Gastroesophageal sphincter (tissue), 4 donors: ENCODE data around the gene BRD7. TPM values are rescaled to one million over a fixed set of nuclear protein-coding genes. Genes with fewer than 3 reads are reported as not detected.

Source experiments
- ATAC-seq: fragments of 150-250 bp; one replicate; pipeline ENCODE4 v1.9.1; 2016; ENCODE audit warnings: mild to moderate bottlenecking, moderate library complexity
- H3K27ac ChIP-seq, 4 donors: fragments of 200-600 bp; sonication (generic) in 3 of 4; 1 replicate in 3 of 4; 2 replicates in 1 of 4; pipeline ENCODE4 v1.5.1; 2016 to 2019
- H3K27me3 ChIP-seq: fragments of 200-600 bp; sonication (generic); one replicate; pipeline ENCODE4 v1.5.1; 2019
- H3K36me3 ChIP-seq, 2 donors: fragments of 200-600 bp; sonication (generic); one replicate each; pipeline ENCODE4 v1.5.1; 2019; ENCODE audit warnings: control low read depth in 1 of 2
- H3K4me1 ChIP-seq, 3 donors: fragments of 200-600 bp; sonication (generic); 1 replicate in 2 of 3; 2 replicates in 1 of 3; pipeline ENCODE4 v1.5.1; 2016 to 2019; ENCODE audit warnings: control low read depth in 2 of 3
- H3K4me3 ChIP-seq, 2 donors: fragments of 200-600 bp; sonication (generic); one replicate each; pipeline ENCODE4 v1.5.1; 2019; ENCODE audit warnings: mild to moderate bottlenecking in 1 of 2, moderate library complexity in 1 of 2
- H3K9me3 ChIP-seq, 3 donors: fragments of 200-600 bp; sonication (generic); one replicate each; pipeline ENCODE4 v1.5.1; 2017 to 2019; ENCODE audit warnings: control low read depth in 2 of 3
- EP300 ChIP-seq: sonication (generic); formaldehyde crosslinking; IDR thresholded peaks from one replicate; pipeline ENCODE4 v1.6.1; 2017; ENCODE audit warnings: antibody characterized with exemption, mild to moderate bottlenecking
- POLR2A ChIP-seq, 2 donors: fragments of 450-650 bp; IDR thresholded peaks; one replicate each; pipeline ENCODE4 v1.6.1; 2017; ENCODE audit warnings: antibody characterized with exemption in 2 of 2, mild to moderate bottlenecking in 2 of 2, moderate library complexity in 1 of 2
- POLR2AphosphoS5 ChIP-seq: sonication (generic); formaldehyde crosslinking; IDR thresholded peaks from one replicate; pipeline ENCODE4 v1.6.1; 2017; ENCODE audit warnings: antibody characterized with exemption
- WGBS, 2 donors: methylation state at CpG; one replicate each; pipeline ENCODE4 v1.1.5; 2018; ENCODE audit warnings: low coverage in 1 of 2; 5-methylcytosine and 5-hydroxymethylcytosine counted together
- total RNA-seq, 4 donors: library from RNA; depleted of rRNA; stranded (reverse); fragments of >200 nt; gene quantifications; one replicate each; pipeline ENCODE4 v1.1.0, GENCODE V29; 2016
- TF ChIP-seq, protein P1 (sequence below), 4 experiments: fragments of 200-600 bp in 2 of 4; fragments of 450-650 bp in 2 of 4; sonication (generic) in 1 of 4; IDR thresholded peaks; one replicate each; pipeline ENCODE4 v1.5.1; 2017 to 2019; ENCODE audit warnings: antibody characterized with exemption in 4 of 4, mild to moderate bottlenecking in 2 of 4, moderate library complexity in 2 of 4

The BRD7 gene
- total RNA-seq, 4 donors from 2014 or later, result 59.1 to 84.0 (median 70.5) TPM

DNA sequence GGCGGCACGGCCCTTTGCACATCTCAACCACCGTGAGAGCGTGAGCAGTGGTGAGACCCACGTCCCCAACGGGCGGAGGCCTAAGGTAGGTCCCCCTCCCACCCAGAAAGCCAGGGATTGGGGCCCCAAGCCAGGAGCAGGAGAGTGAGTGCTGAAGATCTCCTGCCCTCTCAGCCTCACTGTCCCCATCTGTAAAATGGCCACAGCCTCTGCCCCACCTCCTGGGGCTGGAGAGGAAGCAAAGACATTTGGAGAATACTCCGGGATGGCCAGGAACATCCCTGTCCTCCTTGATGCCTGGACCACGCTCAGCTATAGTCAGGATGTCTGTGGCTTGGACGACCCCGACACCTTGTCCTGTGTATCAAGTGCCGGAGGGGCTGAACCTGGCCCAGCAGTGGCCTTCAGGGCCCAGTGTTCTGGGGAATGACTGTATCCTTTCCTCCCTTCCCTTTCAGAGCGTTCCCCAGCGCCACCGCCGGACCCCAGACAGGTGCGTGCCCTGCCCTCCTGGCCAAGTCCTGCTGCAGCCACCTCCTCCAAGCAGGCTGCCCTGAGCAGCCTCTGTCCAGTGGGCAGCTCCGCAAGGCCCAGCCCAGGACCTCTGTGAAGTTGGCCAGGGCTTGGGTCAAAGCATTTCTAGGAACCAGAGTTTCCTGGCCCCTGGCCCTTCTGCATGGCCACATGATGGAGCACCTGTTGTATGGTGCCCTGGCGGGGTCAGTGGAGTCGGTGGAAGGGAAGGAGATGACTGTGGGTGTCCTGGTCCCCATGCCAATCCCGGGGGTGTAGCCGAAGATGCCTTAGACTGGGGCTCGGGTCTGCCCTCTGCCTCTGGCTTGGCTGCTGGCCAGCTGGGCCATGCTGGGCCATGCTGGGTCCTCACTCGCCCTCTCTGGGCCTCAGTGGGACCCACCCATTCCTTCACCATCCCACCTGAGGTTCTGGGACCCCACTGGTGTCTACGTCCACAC is 64.0 kb downstream of the BRD7 start:
- ATAC-seq, result no peak
- no peak for TF ChIP-seq POLR2A (IDR thresholded peaks at IDR 0.05)
- TF ChIP-seq POLR2AphosphoS5, result no peak
- Histone ChIP-seq H3K27me3 (no peaks in the 10 kb centered on the region), H3K4me1 (peaks cover 0 to 28% (median 9%) of the 10 kb centered on the region in 3 donors), H3K27ac (no peak overlapping the region), H3K4me3 (no peak overlapping the region), H3K9me3 (no peaks in the 10 kb centered on the region), H3K36me3 (peaks cover 0 to 16% of the 10 kb centered on the region in 2 donors)
- 48% methylated on average over 2 of the region's 25 CpGs; no CpG with 5 or more reads in 1 of the 2 donors for WGBS, 2 donors

DNA sequence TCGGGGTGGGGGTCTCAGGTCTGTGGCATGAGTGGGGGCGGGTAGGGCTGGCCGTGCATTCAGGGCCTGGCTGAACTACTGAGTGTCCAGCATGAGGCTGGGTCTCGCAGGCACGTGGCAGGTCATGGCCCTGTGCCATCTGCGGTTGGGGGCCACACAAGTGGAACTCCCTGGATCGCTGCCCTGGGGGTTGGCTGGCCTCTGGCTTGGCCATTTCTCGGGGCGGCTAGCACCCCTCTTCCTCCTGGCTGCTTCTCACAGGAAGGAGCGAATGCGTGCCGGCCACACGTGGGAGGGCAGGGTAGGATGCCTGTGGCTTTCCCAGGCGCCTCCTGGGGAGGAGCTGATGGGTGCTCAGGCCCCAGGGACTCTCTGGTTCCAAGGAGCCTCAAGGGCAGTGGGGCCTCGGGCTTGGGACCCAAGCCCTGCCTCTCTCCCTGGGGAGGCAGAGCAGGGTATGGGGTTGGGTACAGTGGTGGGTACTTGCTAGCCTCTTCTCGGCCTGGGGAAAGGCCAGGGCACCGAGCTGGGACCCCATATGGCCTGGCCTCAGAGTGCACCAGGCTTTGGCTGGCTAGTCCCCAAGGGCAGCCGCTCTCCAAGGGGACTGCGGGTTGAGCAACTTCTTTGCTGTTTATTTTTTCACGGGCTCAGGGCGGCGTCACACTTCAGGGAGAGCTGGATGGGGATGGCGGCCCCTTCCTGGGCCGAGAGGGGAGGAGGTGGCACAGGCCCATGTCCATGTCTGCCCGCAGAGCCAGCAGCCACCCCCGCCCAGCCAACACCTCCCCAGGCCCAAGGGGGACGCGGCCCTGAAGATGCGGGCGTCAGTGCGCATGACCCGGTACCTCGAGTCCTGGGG is 65.0 kb downstream of the BRD7 start:
- Histone ChIP-seq H3K36me3 (peaks cover 0 to 20% of the 10 kb centered on the region in 2 donors), H3K4me1 (peaks cover 0 to 19% (median 4%) of the 10 kb centered on the region in 3 donors), H3K27me3 (no peaks in the 10 kb centered on the region), H3K27ac (no peak overlapping the region), H3K9me3 (no peaks in the 10 kb centered on the region), H3K4me3 (no peak overlapping the region)
- WGBS, 2 donors, result no CpG with 5 or more reads among the region's 33 CpGs
- TF ChIP-seq POLR2AphosphoS5, result no peak
- TF ChIP-seq EP300, result no peak
- TF ChIP-seq, protein P1, sequence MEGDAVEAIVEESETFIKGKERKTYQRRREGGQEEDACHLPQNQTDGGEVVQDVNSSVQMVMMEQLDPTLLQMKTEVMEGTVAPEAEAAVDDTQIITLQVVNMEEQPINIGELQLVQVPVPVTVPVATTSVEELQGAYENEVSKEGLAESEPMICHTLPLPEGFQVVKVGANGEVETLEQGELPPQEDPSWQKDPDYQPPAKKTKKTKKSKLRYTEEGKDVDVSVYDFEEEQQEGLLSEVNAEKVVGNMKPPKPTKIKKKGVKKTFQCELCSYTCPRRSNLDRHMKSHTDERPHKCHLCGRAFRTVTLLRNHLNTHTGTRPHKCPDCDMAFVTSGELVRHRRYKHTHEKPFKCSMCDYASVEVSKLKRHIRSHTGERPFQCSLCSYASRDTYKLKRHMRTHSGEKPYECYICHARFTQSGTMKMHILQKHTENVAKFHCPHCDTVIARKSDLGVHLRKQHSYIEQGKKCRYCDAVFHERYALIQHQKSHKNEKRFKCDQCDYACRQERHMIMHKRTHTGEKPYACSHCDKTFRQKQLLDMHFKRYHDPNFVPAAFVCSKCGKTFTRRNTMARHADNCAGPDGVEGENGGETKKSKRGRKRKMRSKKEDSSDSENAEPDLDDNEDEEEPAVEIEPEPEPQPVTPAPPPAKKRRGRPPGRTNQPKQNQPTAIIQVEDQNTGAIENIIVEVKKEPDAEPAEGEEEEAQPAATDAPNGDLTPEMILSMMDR (IDR thresholded peaks at IDR 0.05), result no peak
- TF ChIP-seq POLR2A (IDR thresholded peaks at IDR 0.05), result no peak
- no peak for ATAC-seq

- TF ChIP-seq POLR2AphosphoS5 (no peak), POLR2A (IDR thresholded peaks at IDR 0.05) (no peak), EP300 (no peak)
- TF ChIP-seq, protein P1 (IDR thresholded peaks at IDR 0.05), result no peak
- ATAC-seq, result no peak
- peaks cover 0 to 20% of the 10 kb centered on the region in 2 donors for H3K36me3 ChIP-seq
- peaks cover 0 to 17% (median 4%) of the 10 kb centered on the region in 3 donors for H3K4me1 ChIP-seq
- WGBS, 2 donors, result 90 to 100% methylated on average over 1 to 2 of the region's 11 CpGs
- no peak overlapping the region for H3K27ac ChIP-seq
- H3K9me3 ChIP-seq, result no peaks in the 10 kb centered on the region
- no peaks in the 10 kb centered on the region for H3K27me3 ChIP-seq
- no peak overlapping the region for H3K4me3 ChIP-seq
Measured at GRCh38 chr16:50303041-50303604, 65.7 kb downstream of the BRD7 start.

DNA sequence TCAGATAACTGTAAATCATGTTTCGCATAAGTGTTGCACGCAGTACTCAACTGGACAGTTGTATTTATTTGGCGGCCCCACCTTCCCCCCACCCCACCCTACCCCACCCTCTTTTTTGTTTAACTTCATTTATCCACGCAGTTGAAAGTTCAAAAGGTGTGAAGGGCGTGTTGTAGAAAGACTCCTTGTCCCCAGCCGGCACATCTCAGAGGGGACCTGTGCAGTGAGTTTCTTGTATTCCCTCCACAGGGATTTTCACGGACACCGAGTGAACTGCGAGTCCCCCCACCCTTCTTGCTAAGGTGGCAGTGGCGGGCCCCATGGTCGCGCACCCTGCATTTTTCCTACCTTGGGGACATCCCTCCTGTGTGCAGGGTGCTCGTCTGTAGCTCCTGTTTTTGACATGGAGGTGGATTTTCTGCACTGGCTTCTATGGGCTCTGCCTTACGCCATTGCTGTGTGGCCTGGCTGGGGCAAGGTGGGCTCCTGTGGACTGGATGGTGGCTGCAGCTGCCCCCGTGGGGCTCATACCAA is 66.2 kb downstream of the BRD7 start:
- no peak for ATAC-seq
- no peak overlapping the region for H3K27ac ChIP-seq
- H3K4me3 ChIP-seq, result no peak overlapping the region
- H3K36me3 ChIP-seq, result peaks cover 0 to 20% of the 10 kb centered on the region in 2 donors
- no peaks in the 10 kb centered on the region for H3K9me3 ChIP-seq
- WGBS, 2 donors, result 90 to 95% methylated on average over 2 to 9 of the region's 15 CpGs
- H3K27me3 ChIP-seq, result no peaks in the 10 kb centered on the region
- no peak for TF ChIP-seq POLR2AphosphoS5
- H3K4me1 ChIP-seq, result peaks cover 0 to 17% (median 4%) of the 10 kb centered on the region in 3 donors

DNA sequence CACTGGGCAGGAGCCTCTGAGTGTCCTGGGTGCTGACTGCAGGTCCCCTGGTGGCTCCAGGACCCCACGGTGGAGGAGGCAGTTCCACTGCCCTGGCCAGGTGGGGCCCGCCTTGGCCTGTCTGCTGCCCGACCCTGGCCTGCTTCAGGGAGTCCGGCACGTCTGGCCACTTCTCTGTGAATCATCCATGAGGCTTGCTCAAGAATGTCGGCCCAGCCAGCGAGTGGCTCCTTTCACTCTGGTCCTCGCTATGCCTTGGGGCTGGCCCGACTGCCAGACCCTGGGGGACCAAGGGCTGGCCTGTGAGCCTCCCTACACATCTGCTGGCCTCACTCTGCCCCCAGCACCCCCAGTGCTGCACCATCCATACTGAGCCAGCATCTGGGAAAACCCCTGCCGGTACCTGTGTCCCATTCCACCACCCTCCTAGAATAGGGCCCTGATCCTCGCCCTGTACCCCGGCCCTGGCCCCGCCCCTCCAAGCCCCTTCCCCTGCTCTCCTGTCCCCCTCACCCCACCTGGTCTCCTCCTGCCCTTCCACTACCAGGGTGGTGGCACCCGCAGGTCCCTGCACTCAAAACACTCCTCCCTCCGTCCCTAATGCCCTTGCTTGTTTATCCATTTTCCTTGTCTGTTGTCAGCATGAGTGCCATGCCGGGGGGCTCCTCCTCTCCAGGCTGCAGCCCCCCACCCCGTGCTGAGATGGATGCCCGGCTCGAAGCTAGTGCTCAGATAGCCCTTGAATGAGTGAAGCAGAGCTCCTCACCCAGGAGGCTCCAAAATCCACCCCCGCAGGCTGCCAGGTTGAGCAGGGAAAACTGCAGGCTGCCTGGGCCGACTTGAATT is 66.9 kb downstream of the BRD7 start:
- H3K36me3 ChIP-seq, result peaks cover 0 to 20% of the 10 kb centered on the region in 2 donors
- ATAC-seq, result peak; percentile 78
- H3K9me3 ChIP-seq, result no peaks in the 10 kb centered on the region
- H3K27me3 ChIP-seq, result no peaks in the 10 kb centered on the region
- TF ChIP-seq POLR2AphosphoS5 (no peak), POLR2A (IDR thresholded peaks at IDR 0.05) (no peak), EP300 (no peak)
- TF ChIP-seq, protein P1 (IDR thresholded peaks at IDR 0.05), result no peak
- H3K4me1 ChIP-seq, result peaks cover 0 to 17% (median 4%) of the 10 kb centered on the region in 3 donors
- H3K4me3 ChIP-seq, result no peak overlapping the region
- peak overlapping the region in 3 of 4 donors; percentile 45 to 72 (median 61) for H3K27ac ChIP-seq
- WGBS, 2 donors, result 84 to 100% methylated on average over 3 to 8 of the region's 21 CpGs
